Stromal cell of bone marrow (primary cell): ENCODE results near the gene KRT12.
"Not testable (repeated sequence)": the region's sequence is repeated elsewhere in the genome, so short reads cannot be mapped to it uniquely, and the experiment has no call there.

Experiments
- DNase-seq: peaks from one replicate; pipeline ENCODE4 v3.0.0-alpha.2; 2012; ENCODE audit warnings: low read depth

The KRT12 gene

DNA sequence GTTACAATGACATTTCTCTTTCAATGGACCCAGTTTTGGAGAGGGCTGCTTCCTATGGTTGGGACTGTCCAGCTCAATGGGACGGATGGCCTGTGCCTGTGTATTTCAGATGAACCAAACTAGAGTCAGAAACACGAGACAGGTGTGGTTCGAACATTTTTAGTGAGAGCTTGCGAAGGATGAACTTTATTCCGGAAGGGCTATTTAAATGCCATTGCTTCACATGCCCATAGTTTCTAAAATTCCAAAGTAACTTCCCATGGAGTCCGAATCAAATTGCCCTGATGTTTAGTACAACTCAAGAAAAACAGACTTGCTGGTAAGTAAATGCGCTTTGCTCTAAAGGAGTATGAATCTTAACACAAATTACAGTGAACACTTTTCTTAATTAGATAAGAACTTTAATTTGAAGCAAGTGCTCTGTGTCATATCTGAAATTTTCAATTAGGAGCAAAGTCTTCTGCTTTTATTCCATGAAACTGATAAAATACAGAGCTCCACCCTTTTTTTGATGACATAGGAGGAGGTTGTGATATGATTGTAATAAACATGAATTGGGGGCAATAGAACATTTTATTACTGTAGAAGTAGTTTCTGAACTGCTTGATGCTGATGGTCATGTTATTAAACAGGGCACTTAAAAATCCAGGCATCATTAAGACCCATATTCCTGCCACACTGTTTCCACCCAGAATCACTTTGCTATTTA is 16.8 kb upstream of the KRT12 start:
- no peak for DNase-seq

GRCh38 chr17:40883031-40883430 is 16.0 kb upstream of the KRT12 start:
- DNase-seq: no peak

- DNase-seq: no peak
Observed at GRCh38 chr17:40879026-40879425, 12.0 kb upstream of the KRT12 start.

DNA sequence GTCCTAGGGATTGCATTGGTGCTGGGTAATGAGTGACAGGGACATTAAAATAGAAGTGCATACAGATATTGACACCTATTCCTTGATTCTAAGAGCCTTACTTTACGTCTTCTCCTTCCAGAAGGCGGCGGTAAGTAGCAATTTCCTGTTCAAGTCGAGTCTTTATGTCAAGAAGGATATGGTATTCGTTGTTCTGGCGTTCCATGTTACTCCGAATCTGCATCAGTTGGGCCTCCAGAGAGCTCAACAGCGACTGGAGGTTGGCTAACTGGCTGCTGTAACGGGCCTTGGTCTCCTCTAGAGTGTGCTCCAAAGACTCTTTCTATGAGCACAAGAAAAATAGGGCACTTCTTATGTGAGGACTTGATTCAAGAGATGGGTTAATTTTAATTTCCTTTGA is 11.0 kb upstream of the KRT12 start:
- DNase-seq: no peak

GRCh38 chr17:40873801-40874200 is 6.8 kb upstream of the KRT12 start:
- DNase-seq: no peak

DNA sequence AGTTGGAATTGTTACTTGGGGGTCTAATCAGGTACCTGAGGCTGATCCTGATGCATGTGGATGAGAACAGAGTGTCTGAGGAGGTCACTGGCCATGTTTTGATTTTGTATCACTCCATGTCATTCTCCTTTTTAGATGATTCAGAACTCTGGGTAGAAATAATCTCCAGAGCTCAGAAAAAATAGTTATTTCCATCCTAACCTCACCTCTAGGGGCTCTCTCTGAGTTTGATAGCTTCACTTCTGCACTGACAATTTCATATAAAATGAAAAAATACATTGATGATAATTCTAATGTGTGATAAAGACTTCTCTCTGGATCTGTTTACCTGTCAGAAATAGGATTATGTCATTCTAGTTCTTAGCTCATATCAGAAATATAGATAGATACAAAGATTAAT is 6.2 kb upstream of the KRT12 start:
- no peak for DNase-seq

DNA sequence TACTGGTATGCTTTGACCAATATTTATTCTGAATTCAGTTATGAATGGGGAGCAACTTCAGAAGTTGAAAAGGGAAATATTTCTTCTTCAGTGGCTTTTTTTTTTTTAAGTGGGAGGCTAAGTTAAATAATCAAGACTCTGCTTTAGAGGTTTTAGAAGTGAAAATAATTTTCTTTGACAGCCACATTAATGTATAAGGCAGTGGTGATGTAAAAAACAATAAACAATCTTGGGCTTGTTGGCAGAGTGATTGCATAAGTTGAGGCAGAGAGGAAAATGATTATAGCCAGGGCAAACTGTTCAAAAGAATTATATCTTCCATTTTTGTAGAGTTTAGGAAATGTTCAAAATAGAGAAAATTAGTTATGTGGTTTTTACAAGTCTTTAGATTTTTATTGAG is 5.4 kb upstream of the KRT12 start:
- DNase-seq: no peak

DNA sequence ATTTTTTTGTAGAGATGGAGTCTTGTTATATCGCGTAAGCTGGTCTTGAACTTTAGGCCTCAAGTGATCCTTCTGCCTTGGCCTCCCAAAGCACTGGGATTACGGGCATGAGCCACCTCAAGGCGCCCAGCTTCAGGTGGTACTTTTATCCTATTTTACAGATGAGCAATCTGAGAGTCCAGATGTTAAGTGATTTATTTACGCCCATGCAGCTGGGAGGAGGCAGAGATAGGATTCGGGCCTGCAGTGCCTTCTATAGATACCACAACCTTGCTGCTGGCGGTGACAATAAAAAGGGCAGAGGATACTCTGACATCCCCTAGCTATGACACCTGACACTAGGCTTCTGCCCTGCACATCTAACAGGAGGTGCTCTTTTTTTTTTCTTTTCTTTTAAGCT is 4.3 kb upstream of the KRT12 start:
- no peak for DNase-seq

DNA sequence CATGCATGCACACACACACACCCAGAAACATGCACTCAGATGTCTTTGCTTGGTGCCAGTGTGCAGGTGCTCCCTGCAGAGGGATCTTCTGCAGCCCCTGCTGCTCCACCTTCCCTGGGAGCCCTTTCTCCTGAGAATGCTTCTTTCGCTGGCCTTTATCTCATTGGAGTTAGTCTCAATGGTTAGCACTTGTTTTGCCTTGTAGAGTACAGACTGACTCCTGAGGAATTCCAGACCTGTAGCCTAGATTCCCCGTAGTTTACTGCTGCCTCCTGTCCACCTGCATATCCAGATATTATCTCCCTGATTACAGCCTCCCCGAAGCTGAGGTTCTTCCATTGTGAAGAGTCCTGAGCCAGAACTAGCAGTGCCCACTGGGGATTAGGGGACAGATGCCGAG is 3.1 kb upstream of the KRT12 start:
- DNase-seq: no peak

- peak; percentile 30 for DNase-seq
Observed at GRCh38 chr17:40864661-40865390, 2.2 kb downstream of the KRT12 start.

DNA sequence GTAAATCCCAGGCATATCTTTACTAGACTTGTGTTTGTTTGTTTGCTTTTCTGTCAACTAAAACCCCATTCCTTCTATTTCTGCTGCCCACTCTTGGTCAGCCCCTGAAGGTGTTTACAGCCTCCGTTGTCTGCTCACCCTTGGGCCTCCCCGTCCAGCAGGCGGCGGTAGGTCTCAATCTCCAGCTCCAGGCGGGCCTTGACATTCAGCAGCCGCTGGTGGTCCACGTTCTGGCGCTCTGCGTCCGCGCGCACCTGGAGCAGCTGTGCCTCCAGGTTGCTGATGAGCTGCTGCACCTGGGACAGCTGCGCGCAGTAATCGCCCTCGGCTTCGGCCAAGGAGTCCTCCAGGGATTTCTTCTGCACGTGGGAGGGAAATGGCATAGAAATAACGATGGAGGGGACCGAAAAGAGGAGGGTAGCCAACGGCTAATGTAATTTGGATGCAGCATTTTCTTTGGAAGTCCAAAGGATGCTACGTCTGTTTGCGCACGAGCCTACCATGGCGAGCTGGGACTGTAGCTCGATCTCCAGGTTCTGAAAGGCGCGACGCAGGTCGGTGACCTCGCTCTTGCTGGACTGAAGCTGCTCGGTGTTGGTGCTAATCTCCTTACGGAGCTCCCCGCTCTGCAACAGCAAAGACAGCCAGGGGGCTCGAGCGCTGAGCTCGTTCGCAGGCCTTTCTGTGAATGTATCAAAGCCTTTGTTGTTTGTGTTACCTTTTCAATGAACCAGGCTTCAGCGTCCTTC is 3.9 kb downstream of the KRT12 start:
- DNase-seq: no peak

DNA sequence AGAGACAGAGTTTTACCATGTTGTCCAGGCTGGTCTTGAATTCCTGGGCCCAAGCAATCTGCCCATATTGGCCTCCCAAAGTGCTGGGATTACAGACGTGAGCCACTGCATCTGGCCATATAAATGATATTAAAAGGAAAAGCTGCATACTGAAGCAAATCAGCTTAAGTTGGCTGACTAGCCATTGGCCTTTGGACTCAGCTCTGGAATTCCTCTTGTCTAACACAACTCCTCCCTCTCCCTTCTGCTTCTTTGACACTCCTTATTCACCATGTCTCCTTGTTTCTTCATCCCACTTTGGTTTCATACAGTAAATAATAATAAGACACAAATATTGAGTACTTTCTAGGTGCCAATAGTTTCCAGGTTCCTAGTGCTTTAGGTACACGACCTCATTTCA is 7.5 kb downstream of the KRT12 start:
- no peak for DNase-seq

- DNase-seq: not testable (repeated sequence)
Observed at GRCh38 chr17:40858667-40859066, 8.4 kb downstream of the KRT12 start.

GRCh38 chr17:40857535-40857934 is 9.5 kb downstream of the KRT12 start:
- peak; percentile 67 for DNase-seq

GRCh38 chr17:40854175-40854814 is 12.7 kb downstream of the KRT12 start:
- peak; percentile 80 for DNase-seq

DNA sequence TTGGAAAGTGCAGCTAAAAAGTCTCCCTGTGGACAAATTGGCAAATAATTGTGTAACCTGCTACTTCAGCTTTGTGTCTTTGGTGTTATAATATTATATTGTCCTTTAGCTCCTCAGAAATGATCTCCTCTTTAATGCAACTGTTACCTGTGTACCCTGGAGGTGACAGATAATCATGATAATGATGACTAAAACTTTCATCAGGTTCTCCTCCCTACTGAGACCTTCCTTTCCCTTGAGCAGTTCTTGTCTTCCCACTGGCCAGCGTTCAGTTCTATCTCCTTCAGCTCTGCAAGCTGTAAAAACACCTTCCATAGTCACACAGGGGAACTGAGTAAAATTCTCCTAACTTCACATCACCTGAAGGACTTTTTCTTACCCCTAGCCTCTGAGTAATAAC is 14.7 kb downstream of the KRT12 start:
- no peak for DNase-seq

GRCh38 chr17:40850293-40850972 is 16.6 kb downstream of the KRT12 start:
- no peak for DNase-seq

DNA sequence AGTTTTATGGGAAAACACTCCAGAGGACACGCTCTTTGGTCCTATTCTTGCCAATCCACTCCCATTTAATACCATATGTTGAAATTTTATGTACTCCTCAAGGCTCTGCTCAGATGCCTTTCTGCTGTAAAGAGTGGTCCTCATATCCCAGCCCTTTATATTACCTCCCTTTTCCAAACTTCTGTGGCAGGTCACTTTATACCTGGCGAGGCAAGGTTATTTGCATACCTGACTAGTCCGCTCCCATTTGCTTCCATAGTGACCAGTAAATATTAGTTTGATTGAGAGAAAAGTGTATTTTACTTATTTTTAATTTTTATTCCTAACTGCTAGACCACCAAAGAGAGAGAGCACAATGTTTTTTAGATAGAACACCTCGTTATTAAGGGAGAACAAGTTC is 17.3 kb downstream of the KRT12 start:
- no peak for DNase-seq

GRCh38 chr17:40848583-40849235 is 18.3 kb downstream of the KRT12 start:
- no peak for DNase-seq

- DNase-seq: no peak
Observed at GRCh38 chr17:40846515-40847144, 20.4 kb downstream of the KRT12 start.

DNA sequence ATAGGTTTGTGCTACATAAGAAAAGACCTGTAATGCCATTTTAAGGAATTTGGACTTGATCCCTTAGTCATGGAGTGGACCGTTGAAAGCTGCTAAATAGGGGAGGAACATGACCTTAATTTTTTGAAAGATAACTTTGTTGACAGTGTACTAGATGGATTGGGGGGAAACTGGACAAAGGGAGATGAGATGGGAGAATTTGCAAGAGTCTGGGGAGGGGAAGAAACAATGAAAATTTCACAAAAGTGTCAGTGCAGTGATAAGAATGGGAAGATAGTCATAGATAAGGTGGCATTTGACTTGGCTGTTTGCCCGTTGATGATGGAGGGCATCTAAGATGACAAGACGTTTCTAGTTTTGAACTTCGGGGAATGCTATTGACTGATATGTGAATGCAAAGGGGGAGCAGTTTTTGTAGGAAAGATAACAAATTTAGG is 22.3 kb downstream of the KRT12 start:
- DNase-seq: no peak
